HG02759 (cell line): Measurements from ENCODE around the gene IGHMBP2.

Experiments used
- ATAC-seq: cut with Tn5 transposase; IDR thresholded peaks from one replicate; pipeline ENCODE4 v1.9.1; 2021; ENCODE audit warnings: mild to moderate bottlenecking, moderate library complexity; ENCODE audit not compliant: unreplicated experiment

IGHMBP2 gene

GRCh38 chr11:68938816-68939582 lies 35.3 kb downstream of the IGHMBP2 start:
- no peak for ATAC-seq

DNA sequence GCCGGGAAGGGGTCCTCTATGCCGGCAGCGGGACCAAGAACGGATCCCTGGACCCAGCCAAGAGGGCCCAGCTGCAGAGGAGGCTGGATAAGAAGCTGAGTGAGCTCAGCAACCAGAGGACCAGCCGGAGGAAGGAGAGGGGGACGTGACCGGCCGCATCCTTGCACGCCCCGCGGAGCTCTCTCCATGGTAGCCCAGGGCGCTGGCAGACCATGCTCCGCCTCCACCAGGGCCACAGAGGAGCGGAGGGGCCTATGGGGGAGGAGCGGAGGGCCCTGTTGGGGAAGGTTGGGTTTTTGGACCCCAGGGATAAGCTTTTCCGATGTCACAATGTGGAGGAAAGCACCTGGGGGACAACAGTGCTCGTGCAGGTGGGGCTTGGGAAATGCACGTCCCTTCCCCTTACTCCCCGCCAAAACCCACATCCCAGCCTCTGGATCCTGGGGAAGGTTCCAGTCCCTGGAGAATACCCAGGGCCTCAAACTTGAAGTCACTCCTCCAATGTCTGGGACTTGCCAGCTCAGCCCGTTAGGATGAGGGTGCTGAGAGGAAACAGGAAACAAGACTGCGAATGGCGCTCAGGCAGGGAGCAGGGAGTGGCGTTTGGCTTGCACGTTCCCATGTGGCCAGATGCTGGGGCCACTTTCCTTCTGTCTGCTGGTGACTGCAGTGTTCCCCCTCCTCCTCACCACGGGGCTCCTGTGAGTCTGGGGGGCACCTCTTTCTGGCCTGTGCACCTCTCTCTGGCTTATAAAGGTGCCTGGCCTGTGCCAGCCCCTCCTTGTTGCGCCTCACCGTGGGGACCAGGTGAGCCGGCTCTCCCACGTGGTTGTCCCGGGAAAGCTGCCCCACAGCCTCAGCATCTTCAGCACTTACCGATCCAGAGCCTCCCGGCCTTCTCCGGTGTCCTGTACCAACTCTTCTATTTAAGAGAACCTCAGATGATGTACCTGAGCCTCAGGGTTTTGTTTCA lies 36.2 kb downstream of the IGHMBP2 start:
- ATAC-seq: no peak

GRCh38 chr11:68940651-68941323 lies 37.1 kb downstream of the IGHMBP2 start:
- no peak for ATAC-seq

DNA sequence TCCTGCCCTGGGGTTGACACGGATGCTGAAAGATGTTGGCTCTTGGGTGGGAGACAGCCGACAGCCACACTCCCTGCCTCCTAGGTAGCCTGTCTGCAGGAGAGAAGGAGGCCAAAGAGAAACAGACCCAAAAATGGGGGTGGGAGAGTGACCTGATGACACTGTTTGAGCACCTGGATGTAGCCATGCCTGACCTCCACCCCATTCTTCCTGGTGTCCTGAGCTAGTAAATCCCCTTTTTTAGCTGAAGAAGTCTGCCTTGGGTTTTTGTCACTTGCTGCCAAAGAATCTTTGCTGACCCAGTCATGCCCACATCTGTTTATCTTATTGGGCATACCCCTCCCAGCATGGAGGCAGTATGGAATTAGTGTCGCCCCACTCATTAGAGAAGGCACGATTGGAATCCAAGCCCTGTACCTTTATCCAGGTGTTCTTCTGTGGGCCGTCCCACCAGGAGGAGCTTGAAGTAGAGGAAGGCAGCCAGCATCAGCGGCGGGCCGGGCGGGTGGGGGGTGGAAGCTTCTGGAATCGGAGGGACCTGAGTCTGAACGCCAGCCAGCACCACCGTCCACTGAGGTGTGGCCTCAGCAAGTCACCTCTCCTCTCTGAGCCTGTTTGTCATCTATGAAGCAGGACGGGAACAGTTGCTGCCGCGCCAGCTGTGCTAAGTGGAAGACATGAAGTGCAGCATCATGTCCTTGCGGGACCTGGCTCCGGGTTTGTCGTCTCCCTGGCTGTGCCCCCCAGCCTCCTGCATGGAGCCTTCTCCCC lies 37.8 kb downstream of the IGHMBP2 start:
- ATAC-seq: no peak

- no peak for ATAC-seq
These were observed 38.5 kb downstream of the IGHMBP2 start for GRCh38 chr11:68942095-68942620.

GRCh38 chr11:68942751-68943271 lies 39.1 kb downstream of the IGHMBP2 start:
- no peak for ATAC-seq

DNA sequence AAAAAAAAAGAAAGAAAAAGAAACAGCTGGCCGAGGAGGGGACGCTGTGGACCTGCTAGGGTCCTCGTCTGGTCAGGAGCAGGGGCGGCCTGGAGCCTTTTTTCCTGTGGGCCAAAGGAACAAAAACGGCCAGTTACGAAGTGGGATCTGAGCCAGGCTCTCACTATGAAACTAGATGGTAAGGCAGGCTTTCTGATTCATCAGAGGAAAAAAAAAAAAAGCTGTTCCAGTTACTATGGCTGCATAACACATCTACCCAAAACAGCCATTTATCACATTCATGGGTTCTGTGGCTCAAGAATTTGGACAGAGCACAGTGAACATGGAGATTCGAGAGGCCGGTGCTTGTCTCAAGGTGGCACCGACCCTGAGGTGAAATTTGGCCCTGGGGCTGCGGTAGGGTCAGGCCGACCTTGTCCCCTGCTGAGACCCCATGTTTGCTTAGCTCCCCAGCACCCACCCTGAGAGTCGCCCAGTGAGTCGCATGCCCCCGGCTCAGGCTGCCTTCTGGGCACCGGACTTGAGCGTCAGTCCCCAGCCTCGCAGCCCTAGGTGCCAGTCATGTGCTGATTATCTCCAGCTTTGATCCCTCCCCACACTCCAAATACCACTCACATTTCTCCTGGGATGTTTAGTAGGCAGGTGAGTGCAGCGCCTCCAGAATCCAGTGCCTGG lies 42.9 kb downstream of the IGHMBP2 start:
- no peak for ATAC-seq

DNA sequence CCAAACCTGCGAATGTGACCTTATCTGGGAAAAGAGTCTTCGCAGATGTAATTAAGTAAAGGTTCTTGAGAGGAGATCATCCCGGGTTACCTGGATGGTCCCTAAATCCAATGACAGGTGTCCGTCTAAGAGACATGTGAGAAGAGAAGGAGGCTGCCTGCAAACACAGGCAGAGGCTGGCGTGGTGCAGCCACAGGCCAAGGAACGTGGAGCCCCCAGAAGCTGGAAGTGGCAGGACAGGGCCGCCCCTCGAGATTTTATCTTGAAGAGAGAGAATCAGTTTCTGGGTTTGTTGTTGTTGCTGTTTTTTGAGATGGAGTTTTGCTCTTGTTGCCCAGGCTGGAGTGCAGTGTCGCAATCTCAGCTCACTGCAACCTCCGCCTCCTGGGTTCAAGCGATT lies 43.5 kb downstream of the IGHMBP2 start:
- ATAC-seq: no peak

DNA sequence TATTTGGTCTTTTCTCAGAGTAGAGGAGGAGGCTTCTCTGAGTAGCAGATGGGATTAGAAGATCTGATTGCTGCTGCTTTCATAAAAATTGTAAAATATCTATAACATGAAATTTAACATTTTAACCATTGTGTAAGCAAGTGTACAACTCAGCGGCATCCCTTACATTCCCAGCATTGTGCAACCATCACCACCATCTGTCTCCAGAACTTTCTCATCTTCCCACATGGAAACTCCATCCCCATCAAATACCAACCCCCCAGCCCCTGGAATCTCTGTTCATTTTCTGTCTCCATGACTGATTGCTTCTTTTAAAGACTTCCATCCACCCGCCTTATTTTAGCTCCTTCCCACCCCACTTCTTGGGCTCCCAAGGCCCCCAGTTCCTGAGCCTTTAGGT lies 44.8 kb downstream of the IGHMBP2 start:
- ATAC-seq: no peak

DNA sequence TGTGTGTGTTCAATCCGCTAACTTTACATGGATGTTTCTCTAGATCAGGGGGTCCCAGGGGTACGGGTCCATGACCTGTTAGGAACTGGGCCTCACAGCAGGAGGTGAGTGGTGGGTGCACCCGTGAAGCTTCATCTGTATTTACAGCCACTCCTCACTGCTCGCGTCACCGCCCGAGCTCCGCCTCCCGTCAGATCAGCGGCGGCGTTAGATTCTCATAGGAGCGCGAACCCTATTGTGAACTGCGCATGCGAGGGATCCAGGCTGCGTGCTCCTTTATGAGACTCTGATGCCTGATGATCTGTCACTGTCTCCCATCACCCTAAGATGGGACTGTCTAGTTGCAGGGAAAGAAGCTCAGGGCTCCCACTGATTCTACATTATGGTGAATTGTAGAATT lies 45.2 kb downstream of the IGHMBP2 start:
- ATAC-seq: no peak

DNA sequence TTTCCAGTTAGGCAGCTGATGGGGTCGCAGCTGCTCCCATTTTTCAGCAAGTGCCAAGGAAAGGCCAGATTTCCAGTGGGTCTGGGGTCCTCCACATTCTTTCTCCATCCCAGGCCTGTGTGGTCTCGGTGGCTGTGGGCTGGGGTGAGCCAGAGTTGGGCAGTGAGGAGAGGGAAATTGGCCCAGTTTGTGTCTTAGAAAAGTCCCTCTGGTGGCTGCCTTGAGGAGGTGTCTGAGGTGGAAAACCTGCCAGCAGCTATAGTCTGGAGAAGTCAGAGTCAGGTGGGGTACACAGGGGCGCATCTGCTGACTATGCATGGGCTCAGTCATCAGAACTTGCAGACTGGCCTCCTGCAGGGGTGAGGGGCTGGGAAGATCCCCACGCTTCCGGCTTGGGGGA lies 46.6 kb downstream of the IGHMBP2 start:
- ATAC-seq: no peak

DNA sequence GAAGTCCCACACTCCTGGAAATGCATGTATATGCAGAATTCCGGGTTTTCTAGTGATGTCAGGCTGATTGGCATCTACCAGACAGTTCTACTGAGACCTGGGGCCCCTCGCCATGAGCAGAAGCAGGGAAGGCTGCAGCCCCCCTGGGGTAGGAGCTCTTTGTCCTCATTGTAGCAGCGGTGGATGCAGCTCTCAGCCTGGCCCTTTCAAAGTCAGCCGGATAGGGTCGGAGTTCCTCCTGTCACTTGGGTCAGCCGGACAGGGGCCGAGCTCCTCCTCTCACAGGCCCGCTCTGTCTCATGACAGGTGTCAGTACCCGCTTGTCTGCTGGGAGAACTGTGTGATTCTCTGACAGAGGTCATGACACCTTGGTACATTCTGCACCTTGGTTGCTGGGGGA lies 47.1 kb downstream of the IGHMBP2 start:
- no peak for ATAC-seq

GRCh38 chr11:68954836-68955606 lies 51.3 kb downstream of the IGHMBP2 start:
- no peak for ATAC-seq

- no peak for ATAC-seq
These were observed 51.9 kb downstream of the IGHMBP2 start for GRCh38 chr11:68955607-68955958.

- ATAC-seq: no peak
These were observed 52.5 kb downstream of the IGHMBP2 start for GRCh38 chr11:68956142-68956541.

- ATAC-seq: no peak
These were observed 53.0 kb downstream of the IGHMBP2 start for GRCh38 chr11:68956547-68957254.

GRCh38 chr11:68958211-68958610 lies 54.5 kb downstream of the IGHMBP2 start:
- no peak for ATAC-seq
